HG02981 (cell line): Measurements from ENCODE around the gene PSPN.
A peak's percentile ranks its signal among the peaks of the same experiment; 100 is the strongest.
"Not testable (repeated sequence)": the region's sequence is repeated elsewhere in the genome, so short reads cannot be mapped to it uniquely, and the experiment has no call there.

ENCODE experiments used
- ATAC-seq: cut with Tn5 transposase; IDR thresholded peaks from one replicate; pipeline ENCODE4 v1.9.1; 2021; ENCODE audit warnings: mild to moderate bottlenecking, moderate library complexity; ENCODE audit not compliant: unreplicated experiment

Gene PSPN

DNA sequence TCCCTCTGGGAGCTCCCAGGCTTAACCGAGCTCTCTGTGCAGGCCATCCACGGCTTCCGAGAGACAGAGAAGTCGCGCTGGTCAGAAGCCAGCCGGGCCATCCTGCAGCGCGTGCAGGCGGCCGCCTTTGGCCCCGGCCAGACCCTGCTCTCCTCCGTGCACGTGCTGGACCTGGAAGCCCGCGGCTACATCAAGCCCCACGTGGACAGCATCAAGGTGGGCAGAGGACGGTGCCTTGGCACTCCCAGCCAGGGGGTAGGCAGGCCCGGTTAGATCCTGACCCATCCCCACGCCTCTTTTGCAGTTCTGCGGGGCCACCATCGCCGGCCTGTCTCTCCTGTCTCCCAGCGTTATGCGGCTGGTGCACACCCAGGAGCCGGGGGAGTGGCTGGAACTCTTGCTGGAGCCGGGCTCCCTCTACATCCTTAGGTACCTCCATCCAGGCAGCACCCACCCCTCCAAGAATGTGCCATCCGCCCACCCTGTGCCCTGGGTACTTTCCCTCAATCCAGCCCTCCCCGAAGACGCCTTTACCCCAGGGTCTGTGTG, 1.5 kb downstream of the PSPN start:
- ATAC-seq = no peak

- ATAC-seq = no peak
Measured at GRCh38 chr19:6373813-6374108, 2.0 kb downstream of the PSPN start.

- ATAC-seq = peak; percentile 49
Measured at GRCh38 chr19:6373096-6373812, 2.5 kb downstream of the PSPN start.

- ATAC-seq = peak; percentile 74
Measured at GRCh38 chr19:6372594-6373095, 3.1 kb downstream of the PSPN start, which contains the start of gene ALKBH7. TSS of gene ALKBH7 (plus strand) at chr19:6372794. CDS start at chr19:6372821, 27 bp downstream.

- ATAC-seq = no peak
Measured at GRCh38 chr19:6364353-6364752, 11.4 kb downstream of the PSPN start.

DNA sequence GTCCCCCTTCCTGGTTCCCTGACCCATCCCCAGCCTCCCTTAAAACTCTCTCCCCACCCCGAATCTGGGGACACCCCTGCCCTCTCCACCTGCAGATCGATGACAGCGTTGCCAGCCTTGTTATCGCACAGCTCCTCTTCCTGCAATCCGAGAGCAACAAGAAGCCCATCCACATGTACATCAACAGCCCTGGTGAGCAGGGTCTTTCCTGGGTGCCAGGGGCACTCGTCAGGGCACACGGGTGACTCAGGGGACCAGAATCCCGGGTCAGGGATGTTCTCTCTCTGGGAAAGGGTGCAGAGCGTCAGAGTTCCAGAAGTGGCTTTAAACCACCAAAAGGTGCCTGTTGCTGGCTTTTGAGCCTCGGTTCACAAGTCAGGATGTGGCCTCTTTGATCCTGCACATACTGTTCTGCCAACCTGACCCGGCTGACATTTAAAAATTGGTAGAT, 13.4 kb downstream of the PSPN start:
- ATAC-seq = no peak

- no peak for ATAC-seq
Measured at GRCh38 chr19:6362027-6362350, 13.7 kb downstream of the PSPN start.

GRCh38 chr19:6360857-6361216, 14.9 kb downstream of the PSPN start:
- not testable (repeated sequence) for ATAC-seq

DNA sequence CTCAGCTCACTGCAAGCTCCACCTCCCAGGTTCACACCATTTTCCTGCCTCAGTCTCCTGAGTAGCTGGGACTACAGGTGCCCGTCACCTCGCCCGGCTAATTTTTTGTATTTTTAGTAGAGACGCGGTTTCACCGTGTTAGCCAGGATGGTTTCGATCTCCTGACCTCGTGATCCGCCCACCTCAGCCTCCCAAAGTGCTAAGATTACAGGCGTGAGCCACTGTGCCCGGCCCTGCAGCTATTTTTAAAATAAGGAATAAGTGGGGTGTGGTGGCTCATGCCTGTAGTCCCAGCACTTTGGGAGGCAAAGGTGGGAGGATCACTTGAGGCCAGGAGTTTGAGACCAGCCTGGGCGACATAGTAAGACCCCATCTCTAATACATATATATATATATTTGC, 15.3 kb downstream of the PSPN start:
- ATAC-seq = not testable (repeated sequence)

- no peak for ATAC-seq
Measured at GRCh38 chr19:6359568-6360341, 16.0 kb downstream of the PSPN start.

GRCh38 chr19:6358003-6358402, 17.7 kb downstream of the PSPN start:
- ATAC-seq = no peak

DNA sequence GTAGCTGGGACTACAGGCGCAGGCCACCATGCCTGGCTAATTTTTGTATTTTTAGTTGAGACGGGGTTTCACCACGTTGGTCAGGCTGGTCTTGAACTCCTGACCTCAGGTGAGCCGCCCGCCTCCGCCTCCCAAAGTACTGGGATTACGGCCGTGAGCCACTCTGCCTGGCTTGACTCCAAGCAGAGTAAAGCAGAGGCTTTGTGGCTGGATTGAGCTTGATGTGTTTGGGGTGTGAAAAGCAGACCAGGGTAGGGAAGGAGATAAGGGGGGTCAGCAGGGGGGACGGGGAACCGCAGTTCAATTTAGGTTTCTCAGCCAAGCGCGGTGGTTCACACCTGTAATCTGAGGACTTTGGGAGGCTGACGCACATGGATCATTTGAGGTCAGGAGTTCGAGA, 18.6 kb downstream of the PSPN start:
- ATAC-seq = no peak

- not testable (repeated sequence) for ATAC-seq
Measured at GRCh38 chr19:6355321-6356040, 20.3 kb downstream of the PSPN start.

- no peak for ATAC-seq
Measured at GRCh38 chr19:6354098-6354674, 21.5 kb downstream of the PSPN start.

DNA sequence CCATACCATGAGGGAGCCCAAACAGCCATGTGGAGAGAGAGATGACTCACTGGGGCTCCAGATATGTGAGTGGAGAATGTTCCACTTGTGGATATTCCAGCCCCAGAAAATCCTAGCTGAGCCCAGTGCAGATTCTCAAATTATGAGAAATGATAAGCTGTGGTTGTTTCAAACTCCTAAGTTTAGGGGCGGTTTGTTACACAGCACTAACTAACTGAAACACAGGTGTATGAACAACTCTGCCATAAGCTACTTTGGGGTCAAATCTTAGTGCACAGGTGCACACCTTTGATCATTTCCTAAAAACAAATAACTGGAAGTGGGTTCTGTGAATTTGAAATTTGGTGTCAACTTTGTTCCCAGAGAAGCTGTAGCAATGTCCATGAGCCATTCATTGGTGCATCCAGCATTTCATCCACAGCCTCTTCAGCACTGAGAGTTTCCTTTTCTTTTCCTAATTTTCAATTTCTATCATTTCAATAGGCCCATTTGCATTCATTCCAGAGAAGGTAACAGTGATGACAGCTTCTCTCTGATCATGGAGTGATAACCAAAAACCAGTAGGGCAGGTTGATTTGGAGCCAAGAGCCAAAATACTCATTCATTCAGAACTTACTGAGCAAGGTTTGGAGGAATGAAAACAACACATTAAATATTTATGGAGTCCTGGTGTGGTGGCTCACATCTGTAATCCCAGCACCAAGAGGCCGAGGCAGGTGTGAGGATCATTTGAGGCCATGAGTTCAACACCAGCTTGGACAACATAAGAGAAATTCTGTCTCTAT, 23.2 kb downstream of the PSPN start:
- ATAC-seq = no peak

GRCh38 chr19:6350688-6351087, 25.0 kb downstream of the PSPN start:
- ATAC-seq = no peak

GRCh38 chr19:6349271-6349670, 26.5 kb downstream of the PSPN start:
- not testable (repeated sequence) for ATAC-seq

DNA sequence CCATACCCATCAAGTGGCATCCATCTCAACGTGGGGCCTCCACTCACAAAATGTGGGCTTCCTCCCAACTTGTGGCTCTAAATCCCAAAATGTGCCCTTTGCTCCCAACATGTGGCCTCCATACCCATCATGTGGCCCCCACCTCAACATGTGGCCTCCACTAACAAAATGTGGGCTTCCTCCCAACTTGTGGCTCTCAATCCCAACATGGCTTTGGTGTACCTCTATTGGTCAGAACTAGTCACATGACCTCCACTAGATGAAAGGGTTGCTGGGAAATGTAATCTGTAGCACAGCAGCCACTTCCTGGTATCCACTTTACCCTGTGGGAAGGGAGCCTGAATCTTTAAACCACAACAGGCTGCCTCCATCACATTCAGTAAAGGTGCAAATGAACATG, 32.3 kb downstream of the PSPN start:
- no peak for ATAC-seq

- ATAC-seq = no peak
Measured at GRCh38 chr19:6340493-6341201, 35.1 kb downstream of the PSPN start.
